Measurements from ENCODE around the gene RHO. TPM values are rescaled to one million over a fixed set of nuclear protein-coding genes. Genes with fewer than 3 reads are reported as not detected.

The RHO gene
- total RNA-seq, 1 donor from 2014 or later = not detected

DNA sequence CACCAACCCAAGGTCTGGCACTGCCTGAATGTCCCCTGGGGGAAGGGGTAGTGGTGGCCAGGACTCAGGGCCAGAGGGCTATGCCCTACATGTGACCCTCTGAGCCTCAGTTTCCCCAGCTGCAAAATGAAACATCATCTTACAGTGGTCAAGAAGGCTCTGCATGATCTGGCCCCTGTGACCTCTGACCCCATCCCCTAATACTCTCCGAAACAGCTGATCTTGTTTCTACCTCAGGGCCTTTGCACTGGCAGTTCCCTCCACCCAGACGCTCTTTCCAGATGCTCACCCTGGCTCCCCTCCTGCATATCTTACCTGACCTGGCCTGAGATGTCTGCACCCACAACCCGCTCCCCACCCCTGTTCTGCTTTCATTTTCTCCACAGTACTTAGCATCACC, 56.2 kb downstream of the RHO start:
- H3K36me3 ChIP-seq (ENCODE audit: control insufficient read depth, insufficient read depth, low read length) = no peaks in the 10 kb centered on the region
- H3K4me3 ChIP-seq (ENCODE audit: low read depth, low read length) = no peak overlapping the region
- TF ChIP-seq, protein P1, sequence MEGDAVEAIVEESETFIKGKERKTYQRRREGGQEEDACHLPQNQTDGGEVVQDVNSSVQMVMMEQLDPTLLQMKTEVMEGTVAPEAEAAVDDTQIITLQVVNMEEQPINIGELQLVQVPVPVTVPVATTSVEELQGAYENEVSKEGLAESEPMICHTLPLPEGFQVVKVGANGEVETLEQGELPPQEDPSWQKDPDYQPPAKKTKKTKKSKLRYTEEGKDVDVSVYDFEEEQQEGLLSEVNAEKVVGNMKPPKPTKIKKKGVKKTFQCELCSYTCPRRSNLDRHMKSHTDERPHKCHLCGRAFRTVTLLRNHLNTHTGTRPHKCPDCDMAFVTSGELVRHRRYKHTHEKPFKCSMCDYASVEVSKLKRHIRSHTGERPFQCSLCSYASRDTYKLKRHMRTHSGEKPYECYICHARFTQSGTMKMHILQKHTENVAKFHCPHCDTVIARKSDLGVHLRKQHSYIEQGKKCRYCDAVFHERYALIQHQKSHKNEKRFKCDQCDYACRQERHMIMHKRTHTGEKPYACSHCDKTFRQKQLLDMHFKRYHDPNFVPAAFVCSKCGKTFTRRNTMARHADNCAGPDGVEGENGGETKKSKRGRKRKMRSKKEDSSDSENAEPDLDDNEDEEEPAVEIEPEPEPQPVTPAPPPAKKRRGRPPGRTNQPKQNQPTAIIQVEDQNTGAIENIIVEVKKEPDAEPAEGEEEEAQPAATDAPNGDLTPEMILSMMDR (IDR thresholded peaks at IDR 0.05; ENCODE audit: insufficient read depth, low read length, poor library complexity, severe bottlenecking) = no peak
- DNase-seq (ENCODE audit: low read depth) = no peak
- H3K27me3 ChIP-seq (ENCODE audit: control insufficient read depth, insufficient read depth, low read length) = no peaks in the 10 kb centered on the region

Other genes with a start within 250 kb of the RHO start
- 30.1 and 31.4 TPM in 2 replicates for gene HMCES, start 249.8 kb upstream of the RHO start, total RNA-seq
- not detected in 2 replicates for gene EFCAB12, start 100.0 kb upstream of the RHO start, total RNA-seq
- gene MBD4, start 88.7 kb upstream of the RHO start, total RNA-seq = 12.3 and 23.9 TPM in 2 replicates
- 9.1 and 27.2 TPM in 2 replicates for gene IFT122, start 88.4 kb upstream of the RHO start, total RNA-seq
- not detected in 2 replicates for gene H1-8, start 14.5 kb downstream of the RHO start, total RNA-seq
- 103 and 114 TPM in 2 replicates for gene PLXND1, start 78.0 kb downstream of the RHO start, total RNA-seq

Measured in kidney epithelial cell (primary cell).